Breast epithelium (tissue), 3 donors: ENCODE measurements around the gene TMEM115.

Experiments used
- CTCF ChIP-seq, 3 donors: fragments of 450-650 bp; IDR thresholded peaks; one replicate each; pipeline ENCODE4 v1.5.1; 2016 to 2017; ENCODE audit warnings: antibody characterized with exemption in 3 of 3, mild to moderate bottlenecking in 3 of 3, moderate library complexity in 3 of 3
- POLR2AphosphoS5 ChIP-seq, 3 donors: sonication (generic); formaldehyde crosslinking; IDR thresholded peaks; one replicate each; pipeline ENCODE4 v1.6.1; 2017; ENCODE audit warnings: antibody characterized with exemption in 3 of 3

GRCh38 chr3:50350213-50350526, 9.2 kb downstream of the TMEM115 start:
- TF ChIP-seq CTCF (IDR thresholded peaks at IDR 0.05) (no peak), POLR2AphosphoS5 (IDR thresholded peaks at IDR 0.05) (no peak)
